ENCODE measurements around the gene SNX30.
A peak's percentile ranks its signal among the peaks of the same experiment; 100 is the strongest.

Gene SNX30

DNA sequence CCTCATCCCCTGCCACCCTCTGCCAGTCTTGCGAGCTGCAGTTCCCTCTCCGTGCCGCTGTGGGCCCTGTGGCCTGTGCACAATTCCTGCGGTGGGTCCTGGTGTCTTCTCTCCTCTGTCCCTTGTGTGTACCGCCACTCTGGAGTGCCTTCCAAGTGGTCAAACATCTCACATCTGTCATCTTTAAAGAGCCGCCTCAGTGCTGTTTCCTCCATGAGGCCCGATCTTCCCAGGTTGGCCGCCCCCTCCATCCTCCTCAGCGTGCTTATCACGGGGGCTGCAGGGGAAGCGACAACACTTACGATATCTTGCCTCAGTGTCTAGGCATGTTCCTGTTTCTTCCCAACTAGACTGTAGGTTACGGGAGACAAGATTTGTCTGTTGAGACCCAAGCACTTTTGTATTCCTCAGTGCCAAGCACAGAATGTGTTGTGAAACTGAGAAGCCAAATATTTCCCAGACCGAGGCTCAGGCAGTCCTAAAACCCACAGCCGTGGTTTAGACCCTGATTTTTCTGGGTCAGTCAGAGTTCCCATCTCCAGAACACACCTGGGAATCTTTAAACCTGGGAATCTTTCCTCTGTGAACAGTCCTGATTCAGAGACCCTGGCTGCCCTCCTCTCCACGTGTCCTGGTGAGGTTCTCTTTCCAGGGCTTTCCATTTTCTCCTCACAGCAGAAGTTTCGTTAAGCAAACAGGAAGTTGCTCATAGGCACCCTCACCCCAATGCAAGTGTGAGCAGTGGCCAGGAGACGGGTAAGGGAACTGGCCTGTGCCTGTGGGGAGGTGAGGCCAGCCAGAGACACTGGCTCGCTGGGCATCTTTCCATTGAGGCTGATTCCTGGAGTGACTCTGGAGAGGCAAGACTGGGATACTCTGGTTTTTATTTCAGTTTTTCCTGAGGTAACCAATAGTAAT lies 111.3 kb downstream of the SNX30 start:
- no peak for DNase-seq

DNA sequence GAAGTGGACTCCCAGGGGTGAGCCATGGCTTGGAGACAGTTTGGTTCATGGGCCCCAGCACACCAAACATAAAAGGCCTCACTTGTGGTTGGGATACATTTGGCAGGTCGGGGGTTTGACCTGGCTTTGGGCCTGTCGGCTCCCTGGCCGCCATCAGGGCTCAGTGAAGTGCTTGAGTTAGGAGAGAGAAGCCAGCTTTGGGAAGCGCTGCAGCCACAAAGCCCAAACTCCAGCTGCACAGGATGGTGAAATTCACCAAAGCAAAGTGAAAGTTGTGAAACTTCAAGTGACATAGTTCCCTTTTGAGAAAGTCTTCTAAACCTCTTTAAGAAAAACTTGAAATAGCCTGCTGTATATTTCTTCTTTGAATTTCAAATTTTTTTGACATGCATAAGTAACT lies 112.7 kb downstream of the SNX30 start:
- DNase-seq = no peak

DNA sequence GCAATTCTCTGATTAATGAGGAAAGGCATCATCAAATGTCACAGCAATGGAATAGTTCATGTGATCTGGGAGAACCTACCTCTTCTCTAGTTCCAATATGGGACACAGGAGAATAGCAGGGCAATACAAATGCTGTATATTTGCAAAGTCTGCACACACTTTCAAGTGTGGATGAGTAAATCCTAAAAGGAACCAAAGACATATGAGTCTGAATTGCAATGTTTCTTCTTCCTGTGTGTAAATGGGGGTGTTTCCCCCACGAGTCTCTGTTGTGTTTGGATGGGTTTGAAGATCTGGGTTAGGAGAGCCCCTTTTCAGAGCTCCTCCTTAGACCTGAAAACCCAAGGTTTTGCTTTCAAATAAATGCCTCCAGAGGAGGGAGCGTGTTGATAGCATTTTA lies 113.2 kb downstream of the SNX30 start:
- no peak for DNase-seq

DNA sequence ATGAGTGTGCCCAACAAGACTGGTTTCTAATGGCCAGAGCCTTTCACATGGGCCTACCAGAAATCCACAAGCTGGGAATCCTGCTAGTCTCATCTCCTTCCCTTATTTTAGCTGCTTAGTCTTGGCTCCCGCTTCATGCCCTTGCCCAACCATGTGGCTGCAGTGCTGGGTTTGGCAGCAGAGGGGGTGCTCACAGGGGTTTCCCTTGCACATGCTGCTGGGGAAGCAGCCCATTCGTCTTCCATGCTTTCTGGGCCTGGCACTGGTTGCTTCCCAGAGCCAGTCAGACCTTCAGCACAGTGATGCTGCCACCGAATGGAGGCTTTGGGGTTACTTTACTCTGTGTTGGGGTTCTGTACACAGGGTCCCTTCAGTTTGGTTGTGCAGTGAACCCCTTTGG lies 113.8 kb downstream of the SNX30 start:
- DNase-seq = no peak

DNA sequence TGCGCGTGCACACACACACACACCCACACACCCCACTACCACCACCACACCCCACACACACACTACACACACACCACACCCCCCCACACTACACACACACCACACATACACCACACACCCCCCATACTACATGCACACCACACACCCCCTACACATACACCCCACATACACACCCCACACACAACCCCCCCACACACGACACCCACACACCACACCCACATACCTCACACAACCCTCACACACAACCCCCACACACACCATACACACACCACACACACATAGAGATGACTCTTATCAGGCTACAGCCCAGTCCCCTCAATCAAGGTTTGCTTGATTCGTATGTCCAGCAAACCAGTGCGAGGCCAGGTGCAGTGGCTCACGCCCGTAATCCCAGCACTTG lies 114.4 kb downstream of the SNX30 start:
- DNase-seq = no peak

DNA sequence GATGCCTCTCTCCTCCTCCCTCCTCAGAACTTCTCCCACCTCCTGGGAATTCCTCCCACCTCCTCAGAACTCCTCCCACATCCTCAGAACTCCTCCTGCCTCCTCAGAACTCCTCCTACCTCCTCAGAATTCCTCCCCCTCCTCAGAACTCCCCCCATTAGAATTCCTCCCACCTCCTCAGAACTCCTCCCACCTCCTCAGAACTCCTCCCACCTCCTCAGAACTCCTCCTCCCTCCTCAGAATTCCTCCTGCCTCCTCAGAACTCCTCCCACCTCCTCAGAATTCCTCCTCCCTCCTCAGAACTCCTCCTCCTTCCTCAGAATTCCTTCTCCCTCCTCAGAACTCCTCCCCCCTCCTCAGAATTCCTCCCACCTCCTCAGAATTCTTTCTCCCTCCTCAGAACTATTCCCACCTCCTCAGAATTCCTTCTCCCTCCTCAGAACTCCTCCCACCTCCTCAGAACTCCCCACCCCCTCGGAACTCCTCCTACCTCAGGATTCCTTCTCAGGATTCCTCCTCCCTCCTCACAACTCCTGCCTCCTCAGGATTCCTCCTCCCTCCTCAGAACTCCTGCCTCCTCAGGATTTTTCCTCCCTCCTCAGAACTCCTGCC lies 116.2 kb downstream of the SNX30 start:
- peak; percentile 92 for DNase-seq

DNA sequence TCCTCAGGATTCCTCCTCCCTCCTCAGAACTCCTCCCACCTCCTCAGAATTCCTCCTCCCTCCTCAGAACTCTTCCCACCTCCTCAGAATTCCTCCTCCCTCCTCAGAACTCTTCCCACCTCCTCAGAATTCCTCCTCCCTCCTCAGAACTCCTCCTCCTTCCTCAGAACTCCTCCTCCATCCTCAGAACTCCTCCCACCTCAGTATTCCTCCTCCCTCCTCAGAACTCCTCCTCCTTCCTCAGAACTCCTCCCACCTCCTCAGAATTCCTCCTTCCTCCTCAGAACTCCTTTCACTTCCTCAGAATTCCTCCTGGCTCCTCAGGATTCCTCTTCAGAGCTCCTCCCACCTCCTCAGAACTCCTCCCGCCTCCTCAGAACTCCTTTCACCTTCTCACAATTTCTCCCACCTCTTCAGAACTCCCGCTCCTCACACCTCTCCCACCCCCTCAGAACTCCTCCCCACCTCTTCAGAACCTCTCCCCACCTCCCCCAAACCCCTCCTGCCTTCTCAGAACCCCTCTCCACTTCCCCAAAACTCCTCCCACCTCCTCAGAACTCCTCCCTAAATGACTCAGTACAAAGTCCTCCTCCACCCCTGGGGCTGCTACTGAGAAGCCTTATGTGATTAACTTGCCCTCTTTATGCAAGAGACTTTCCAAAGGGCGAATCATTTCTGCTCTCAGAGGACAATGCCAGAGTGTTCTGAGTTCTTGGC lies 116.9 kb downstream of the SNX30 start:
- DNase-seq = peak; percentile 90

DNA sequence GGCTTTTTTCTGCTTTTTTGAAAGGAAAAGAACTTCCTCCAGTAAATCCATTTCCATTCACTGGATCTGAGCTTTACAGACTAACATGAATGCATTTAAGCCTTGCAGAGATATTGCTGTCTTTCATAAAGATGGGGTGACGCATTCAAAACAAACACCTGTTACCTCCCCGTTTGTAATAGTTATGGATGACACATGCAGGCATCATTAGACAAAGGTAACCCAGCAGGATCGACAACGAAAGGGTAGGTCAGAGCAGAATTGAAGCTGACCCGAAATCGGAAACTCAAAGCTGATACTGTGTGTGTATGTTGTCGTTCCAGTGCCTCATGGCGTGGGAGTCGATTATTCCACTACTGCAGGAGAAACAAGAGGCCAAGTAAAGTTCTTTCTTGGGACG lies 117.9 kb downstream of the SNX30 start:
- no peak for DNase-seq

DNA sequence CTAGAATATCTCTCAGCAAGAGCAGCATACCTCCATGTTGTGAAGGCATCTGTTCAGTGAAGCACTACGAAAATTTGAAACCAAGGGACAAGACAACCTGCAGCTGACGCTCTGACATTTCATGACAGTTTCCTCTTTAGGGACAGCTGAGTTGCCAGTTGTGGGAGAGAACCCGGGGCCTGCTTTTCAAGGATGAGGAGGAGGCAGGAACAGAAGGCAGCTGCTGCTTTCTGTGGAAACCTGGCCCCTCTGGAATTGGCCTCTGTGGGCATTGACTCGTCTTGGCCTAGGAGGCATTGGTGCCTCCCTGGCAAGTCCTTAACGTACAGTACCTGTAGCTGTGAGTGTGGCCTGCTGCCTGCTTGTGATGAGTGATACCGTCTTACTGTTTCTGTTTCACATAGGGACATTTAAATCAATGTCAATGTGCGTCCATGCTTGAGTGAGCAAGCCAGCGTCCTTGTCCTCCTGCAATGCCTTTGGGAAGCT lies 118.5 kb downstream of the SNX30 start:
- no peak for DNase-seq

DNA sequence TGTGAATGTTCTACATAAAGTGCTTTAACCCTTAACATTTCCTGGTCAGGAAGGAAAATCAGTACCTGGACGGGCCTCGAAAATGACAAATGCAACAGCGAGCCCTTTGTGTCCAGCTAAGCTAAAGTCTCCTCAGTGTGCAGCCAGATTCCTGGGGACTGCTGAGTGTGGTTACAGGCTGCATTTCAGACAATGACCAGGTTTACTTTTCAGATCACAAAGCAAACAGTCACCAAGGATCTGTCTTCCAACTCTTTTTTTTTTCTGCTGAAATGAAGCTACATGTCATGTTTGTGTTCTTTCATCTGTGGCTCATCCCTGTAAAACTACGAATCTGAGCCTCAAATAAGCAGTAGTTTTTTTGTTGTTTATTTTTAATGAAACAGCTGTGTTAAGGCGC lies 119.4 kb downstream of the SNX30 start:
- no peak for DNase-seq

DNA sequence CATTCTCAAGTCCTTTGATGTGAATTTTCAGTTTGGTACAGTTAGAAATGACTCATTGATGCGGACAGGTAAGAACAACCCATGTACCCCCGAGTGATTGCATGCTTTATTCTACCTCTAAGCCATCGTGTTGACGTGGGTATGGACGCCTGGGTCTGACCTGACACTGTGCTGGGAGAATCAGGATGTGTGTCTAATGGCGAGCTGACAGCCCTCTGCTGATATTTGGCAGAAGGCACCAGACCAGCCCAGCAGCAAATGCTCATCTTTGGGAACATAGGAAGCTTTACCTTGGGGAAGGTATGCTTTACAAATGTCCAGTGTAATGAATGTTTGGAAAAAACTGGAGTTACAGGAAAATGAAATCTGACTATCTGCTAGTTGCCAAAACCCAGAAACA lies 120.0 kb downstream of the SNX30 start:
- DNase-seq = no peak

DNA sequence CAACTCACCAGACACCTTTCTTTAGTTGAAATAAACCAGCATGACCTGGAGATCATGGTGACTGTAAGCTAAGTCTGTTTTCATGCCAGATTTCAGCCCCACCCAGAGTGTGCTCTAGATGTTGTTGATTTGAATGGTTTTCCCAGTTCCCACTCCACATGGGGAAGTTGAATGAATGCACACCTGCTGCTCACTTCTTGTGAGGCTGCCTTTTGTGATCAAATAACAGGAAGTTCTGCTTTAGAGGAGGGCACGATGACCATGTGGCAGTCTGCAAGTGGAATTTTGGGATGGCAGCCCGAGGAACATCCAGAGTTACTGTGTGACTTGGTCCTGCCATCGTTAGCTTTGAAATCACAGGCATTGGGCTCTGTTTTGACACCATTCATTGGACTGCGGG lies 121.5 kb downstream of the SNX30 start:
- no peak for DNase-seq

DNA sequence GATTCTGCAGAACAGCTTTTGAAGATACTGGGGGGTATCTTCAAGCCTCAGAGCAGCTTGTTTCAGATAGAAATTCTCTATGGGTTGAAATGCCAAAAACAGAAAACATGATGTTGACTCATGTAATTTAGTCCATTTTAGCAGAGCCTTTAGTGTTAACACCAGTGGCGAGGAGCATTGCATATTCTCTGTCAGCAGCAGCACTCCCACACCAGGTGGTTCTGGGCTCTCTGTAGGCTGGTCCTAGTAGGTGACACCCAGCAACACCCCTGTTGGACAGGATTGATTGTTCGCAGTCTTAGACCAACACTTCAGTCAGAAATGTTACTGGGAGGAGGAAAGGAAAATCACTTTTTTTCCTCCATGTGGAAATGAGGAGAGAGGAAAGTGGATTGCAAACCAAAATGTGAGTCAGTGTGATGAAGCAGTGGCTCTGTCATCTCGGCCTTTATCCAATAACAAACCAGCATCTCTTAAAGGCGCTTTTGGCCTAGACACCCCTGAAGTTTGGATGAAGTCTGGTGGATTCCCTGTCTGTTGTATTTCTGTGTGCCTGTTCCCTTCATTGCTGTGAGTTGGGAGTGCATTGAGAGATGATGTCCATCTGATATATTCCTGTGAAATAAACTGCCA lies 123.3 kb downstream of the SNX30 start:
- no peak for DNase-seq

DNA sequence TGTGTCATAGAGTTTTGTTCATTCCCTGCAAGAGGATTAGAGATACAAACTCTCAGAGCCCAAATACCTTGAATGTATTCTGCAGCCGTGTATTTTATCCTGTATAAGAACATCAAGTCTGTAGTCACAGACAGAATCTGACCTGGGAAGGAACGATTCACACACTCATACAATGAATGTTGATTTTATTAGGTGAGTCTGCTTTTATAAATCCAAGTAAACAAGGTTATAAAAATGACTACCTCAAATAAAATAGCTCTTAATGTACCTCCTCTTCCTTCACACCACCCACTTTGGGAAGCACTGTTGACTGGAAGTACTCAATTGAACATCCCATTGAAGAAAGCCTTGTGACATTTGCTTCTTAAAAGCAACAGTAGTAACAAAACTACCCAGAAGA lies 128.2 kb downstream of the SNX30 start:
- DNase-seq = no peak

DNA sequence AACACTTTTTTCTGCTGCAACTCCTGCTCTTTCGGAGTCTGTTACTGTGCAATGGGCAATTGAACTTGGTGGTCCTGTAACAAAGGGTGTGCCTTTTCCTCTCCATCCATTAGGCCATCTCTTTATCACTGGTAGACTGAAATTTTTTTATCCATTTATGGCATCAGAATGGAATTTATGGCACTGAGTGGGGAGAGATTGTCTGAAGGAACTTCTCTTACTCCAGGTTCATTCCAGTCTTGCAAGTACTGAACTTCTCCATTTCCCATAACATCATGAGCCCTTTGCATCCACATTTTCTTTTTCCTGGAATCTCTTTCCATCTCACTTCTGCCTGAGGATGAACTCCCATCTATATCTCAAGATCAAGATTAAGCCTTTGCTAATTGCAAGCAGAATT lies 130.1 kb downstream of the SNX30 start:
- no peak for DNase-seq

DNA sequence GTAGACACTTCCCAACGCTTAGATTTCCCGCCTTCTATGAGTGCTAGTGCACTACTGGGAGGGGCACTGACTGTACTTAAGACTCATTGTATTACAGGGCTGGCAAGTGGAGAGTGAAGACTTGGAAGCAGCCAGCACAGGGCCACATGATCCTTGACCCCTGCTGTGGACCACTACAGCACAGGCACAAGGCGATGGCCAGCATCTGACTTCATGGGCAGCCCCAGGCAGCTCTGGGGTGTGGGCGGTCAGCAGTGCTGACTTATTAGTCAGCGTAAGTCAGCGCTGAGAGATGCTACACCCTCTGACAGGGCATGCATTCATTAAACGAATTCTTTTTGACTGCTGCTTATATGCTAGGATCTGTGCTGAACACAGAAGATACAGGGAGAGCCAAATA lies 130.8 kb downstream of the SNX30 start:
- DNase-seq = peak; percentile 85

DNA sequence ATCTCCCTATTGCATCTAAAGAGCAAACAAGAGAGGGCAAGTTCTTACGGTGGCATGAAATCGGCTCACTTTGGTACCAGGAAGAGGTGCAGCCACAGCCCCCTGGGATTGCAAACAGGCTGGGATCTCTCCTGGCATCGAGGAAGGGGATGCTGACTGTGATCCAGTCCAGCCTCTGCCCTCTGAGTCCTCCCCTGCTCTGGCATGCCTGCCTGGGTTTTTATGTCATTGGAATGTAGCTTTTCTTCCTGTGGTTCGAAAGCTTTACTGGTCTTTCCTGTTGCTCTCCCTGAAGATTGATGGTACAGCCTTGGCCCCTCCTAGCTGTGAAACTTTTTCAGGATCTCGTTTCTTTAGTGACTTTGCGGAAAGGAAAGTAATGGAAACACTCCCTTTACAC lies 133.5 kb downstream of the SNX30 start:
- DNase-seq = peak; percentile 84

DNA sequence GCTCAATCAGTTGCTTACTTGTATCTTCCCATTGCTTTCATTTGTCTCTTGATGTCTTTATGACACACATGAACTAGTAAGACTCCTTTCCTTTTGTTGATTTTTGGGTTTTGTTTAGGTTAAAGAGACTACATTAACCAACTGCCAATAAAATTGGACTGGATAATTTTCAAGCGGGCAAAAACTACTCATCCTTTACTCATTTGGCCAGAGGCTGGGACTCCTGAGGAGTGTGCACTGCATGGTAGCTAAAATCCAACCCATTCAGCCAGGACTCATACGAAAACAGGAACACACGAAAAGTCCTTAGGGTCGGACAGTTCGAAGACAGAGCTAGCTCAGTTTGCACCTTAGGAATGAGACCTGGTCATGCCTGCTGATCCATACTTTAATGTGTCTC lies 134.2 kb downstream of the SNX30 start:
- no peak for DNase-seq

DNA sequence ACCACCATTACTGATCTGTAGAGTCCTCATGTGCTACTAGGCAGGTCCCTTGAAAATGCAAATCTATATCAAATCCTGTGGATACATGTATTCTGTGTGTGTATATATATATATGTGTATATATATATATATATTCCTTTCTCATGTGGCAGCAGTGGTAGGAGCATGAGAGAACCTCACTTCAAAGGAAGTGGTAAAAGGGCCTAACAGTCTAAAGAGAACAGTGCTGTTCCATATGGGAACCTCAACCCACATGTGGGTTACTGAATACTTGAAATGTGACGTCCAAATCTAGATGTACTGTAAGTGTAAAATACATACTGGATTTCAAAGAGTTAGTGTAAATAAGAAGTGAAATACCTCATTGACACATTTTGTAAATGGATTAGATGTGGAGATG lies 134.8 kb downstream of the SNX30 start:
- no peak for DNase-seq

DNA sequence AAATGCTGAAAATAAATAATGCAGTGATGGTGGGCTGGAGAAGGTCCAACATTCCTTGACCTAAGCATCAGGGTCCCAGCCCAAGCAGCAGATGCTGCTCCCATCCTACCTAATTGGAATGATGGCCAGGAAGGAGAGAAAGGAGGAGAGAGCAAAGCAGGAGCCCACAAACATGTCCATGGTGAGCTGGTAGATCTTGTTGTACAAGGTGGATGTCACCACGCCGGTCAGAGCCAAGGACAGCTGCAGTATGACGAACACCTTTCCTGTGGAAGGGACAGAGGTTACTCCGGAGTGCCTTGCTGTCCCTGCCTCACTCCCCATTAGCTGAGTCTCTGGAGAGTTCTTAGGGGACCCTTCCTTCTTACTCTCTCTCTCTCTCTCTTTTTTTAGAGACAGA lies 135.8 kb downstream of the SNX30 start:
- DNase-seq = no peak

DNA sequence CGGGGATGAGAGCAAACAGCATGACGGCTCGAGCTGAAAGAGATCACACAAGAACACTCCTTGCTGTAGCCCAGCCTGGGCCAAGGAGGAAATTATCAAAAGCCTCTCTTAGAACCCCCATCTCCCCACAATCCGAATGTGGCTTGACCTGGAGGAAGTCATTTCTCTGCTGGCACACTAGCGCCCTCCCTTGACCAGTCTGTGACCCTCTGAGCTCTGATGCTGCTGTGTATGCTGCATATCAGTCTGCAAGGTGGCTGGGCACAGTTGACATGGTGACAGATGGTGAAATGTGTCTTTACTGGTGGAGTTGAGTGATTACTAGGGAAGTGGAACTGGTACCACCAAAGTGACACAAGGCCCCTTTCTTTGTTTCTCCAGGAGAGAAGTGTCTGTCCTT lies 136.8 kb downstream of the SNX30 start:
- DNase-seq = no peak

DNA sequence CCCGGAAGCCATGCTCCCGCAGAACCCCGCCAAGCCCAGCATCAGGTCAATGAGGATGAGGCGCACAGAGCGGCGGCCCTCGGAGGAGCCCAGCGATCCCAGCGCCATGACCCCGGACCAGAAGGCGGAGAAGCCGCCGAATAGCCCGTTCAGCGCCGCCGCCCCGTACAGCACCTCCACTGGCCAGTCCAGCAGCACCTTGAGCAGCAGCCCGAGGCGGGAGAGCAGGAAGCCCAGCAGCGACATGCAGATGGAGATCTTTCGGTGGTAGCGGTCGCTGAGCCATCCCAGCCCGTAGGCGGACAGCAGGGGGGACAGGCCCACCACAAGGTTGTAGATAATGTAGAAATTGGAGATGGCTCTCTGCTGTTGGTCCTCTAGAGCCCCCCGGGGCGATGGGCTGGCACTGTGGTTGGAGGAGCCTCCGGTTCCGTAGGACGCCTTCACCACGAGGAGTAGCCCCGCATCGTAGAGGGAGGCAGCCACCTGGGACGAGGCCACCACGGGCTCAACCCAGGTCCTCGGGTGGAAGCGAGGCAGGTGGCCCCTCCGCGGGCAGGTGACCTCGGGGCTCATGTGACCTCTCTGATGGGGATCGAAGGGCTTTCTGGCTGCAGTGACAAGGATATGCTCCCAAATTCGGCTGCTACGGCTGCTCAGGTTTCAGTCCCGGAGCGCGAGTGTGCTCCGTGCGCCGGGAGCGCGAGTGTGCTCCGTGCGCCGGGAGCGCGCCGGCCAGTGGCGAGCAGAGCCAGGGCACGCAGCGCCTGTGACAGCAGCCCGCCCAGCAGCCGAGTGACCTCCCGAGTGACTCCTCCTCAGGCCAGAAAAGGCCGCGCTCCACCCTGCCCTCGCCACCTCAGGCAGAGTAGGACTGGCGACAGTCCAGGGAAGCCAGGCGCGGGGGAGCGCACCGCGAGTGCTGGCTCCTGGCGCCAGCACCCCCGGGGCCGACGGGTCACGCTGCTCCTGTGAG lies 139.8 kb downstream of the SNX30 start, which contains the start of gene SLC46A2:
SLC46A2 (minus strand) TSS at position 771 of the 976 bp plus-strand sequence; CDS start at position 576, 195 bp downstream.
- no peak for DNase-seq
